ENCODE results near the gene TEX11.
"Not testable (repeated sequence)": the region's sequence is repeated elsewhere in the genome, so short reads cannot be mapped to it uniquely, and the experiment has no call there.

TEX11 gene

DNA sequence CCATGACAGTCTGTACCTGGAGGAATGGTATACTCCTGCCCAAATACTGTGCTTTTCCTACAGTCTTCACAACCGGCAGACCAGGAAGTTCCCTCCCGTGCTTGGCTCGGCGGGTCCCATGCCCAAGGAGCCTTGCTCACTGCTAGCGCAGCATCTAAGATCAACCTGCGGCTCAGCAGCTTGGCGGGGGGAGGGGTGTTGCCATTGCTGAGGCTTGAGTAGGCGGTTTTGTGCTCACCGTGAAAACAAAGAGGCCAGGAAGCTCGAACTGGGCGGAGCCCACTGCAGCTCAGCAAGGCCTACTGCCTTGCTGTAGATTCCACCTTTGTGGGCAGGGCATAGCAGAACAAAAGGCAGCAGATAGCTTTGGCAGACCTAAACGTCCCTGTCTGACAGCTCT is 152.7 kb downstream of the TEX11 start:
- DNase-seq (ENCODE audit: low spot score): no peak

DNA sequence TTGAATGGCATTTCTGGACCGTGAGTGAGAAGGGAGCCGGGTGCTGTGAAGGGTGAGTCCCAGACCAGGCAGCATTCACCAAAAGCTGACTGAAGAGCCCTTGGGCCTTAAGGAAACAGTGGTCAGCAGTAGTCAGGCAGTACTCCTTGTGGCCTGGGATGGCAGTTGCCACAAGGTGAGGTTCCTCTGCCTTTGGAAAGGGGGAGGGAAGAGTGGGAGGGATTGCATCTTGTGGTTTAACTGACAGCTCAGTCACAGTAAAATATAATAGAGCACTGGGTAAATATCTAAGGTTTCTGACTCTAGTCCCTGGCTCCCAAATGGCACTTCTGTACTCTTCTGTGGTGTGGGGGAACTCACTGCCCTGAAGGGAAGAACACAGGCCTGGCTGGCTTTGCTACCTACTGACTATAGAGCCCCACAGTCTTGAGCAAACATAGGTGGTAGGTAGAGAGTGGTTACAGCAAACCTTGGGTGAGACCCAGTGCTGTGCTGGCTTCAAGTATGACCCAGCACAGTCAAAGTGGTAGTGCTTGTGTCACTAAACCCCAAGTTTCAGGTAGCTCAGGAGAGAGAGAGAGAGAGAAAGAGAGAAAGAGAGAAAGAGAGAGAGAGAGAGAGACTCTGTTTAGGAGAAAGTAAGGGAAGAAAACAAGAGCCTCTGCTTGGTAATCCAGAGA is 154.2 kb downstream of the TEX11 start:
- DNase-seq (ENCODE audit: low spot score): no peak

DNA sequence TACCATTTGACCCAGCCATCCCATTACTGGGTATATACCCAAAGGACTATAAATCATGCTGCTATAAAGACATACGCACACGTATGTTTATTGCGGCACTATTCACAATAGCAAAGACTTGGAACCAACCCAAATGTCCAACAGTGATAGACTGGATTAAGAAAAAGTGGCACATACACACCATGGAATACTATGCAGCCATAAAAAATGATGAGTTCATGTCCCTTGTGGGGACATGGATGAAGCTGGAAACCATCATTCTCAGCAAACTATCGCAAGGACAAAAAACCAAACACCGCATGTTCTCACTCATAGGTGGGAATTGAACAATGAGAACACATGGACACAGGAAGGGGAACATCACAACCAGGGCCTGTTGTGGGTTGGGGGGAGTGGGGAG is 174.7 kb downstream of the TEX11 start:
- not testable (repeated sequence) for DNase-seq (ENCODE audit: low spot score)

DNA sequence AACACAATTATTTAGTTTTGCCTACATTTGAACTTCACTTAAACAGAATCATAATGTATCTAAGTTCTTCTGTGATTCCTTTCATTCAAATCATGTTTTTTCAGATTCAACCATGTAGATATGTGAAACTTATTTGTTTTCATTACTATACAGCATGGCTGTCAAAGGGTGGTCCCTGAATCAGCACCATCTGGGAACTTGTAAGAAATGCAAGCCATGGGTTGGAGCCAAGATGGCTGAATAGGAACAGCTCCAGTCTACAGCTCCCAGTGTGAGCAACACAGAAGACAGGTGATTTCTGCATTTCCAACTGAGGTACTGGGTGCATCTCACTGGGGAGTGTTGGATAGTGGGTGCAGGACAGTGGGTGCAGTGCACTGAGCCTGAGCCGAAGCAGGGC is 180.6 kb downstream of the TEX11 start:
- not testable (repeated sequence) for DNase-seq (ENCODE audit: low spot score)

DNA sequence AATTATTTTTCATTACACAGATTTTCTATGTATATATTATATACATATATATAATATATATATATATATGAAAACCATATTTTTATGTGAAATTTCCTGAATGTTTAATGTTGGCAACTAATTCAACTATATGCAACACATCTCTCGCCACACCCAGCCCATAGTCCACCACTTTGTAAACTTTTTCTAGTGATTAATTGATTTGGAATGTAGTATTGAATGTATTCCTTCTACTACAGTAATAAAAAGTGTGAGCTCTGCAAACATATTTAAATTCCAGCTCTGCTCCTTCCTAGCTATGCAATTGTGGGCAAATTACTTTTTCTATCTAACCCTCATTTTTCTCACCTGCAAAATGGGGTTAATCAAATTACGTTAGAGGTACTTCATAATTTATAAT is 187.8 kb downstream of the TEX11 start:
- DNase-seq (ENCODE audit: low spot score): no peak

DNA sequence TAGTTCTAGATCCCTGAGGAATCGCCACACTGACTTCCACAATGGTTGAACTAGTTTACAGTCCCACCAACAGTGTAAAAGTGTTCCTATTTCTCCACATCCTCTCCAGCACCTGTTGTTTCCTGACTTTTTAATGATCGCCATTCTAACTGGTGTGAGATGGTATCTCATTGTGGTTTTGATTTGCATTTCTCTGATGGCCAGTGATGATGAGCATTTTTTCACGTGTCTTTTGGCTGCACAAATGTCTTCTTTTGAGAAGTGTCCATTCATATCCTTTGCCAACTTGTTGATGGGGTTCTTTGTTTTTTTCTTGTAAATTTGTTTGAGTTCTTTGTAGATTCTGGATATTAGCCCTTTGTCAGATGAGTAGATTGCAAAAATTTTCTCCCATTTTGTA is 197.2 kb downstream of the TEX11 start:
- not testable (repeated sequence) for DNase-seq (ENCODE audit: low spot score)

DNA sequence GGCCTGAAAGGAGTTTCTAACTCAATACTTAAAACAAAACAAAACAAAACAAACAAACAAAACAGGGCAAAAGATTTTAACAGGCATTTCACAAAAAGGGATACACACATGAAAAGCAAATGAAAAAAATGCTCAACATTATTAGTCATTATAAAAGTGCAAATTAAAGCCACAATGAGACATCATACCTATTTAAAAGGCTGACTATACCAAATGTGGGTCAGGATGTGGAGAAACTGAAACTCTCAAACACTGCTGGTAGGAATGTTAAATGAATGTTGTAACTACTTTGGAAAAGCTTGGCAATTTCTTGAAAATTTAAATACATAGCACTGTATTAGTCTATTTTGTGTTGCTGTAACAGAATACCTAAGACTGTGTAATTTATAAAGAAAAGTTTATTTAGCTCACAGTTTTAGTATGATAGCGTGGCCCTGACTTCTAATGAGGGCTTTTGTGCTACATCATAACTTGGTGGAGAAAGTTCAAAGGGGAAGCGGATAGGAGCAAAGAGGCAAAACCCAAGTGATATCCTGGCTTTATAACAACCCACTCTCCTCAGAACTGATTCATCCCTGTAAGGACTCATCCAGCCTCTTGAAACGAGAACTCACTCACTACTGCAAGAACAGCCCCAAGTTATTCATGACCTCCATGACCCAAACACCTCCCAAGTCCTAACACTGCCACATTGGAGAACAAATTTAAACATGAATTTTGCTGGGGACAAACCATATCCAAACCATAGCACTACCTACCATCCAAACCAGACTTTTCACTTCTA is 214.0 kb downstream of the TEX11 start:
- DNase-seq (ENCODE audit: low spot score): no peak

DNA sequence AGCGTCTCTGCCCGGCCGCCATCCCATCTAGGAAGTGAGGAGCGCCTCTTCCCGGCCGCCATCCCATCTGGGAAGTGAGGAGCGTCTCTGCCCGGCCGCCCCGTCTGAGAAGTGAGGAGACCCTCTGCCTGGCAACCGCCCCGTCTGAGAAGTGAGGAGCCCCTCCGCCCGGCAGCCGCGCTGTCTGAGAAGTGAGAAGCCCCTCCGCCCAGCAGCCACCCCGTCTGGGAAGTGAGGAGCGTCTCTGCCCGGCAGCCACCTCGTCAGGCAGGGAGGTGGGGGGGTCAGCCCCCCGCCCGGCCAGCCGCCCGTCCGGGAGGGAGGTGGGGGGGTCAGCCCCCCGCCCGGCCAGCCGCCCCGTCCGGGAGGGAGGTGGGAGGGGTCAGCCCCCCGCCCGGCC is 229.1 kb downstream of the TEX11 start:
- not testable (repeated sequence) for DNase-seq (ENCODE audit: low spot score)

DNA sequence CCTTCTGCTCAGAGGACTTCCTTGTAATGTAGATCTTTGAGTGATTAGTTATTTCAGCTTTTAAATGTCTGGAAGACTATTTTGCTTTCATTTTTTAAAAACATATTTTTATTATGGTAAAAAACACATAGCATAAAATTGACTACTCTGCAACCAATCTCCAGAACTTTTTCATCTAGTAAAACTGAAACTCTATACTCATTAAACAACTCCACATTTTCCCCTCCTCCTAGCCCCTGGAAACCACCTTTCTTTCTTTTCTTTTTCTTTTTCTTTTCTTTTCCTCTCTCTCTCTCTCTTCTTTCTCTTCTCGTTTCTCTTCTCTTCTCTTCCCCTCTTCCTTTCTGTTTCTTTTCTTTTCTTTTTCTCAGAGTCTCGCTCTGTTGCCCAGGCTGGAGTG is 233.2 kb downstream of the TEX11 start:
- no peak for DNase-seq (ENCODE audit: low spot score)

DNA sequence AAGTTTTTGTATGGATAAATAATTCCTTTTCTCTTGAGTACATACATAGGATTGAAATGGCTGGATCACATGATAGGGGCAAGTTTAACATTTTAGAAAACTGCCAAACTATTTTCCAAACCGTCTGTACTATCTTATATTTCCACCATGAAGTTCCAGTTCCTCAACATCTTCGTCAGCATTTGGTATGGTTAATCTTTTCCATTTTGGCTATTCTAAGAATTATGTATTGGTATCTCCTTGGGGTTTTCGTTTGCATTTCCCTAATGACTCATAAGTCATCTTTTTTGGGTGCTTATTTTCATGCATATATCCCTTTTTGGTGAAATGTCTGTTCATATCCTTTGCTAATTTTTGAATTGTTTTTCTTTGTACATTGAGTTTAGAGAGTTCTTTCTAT is 236.2 kb downstream of the TEX11 start:
- no peak for DNase-seq (ENCODE audit: low spot score)

DNA sequence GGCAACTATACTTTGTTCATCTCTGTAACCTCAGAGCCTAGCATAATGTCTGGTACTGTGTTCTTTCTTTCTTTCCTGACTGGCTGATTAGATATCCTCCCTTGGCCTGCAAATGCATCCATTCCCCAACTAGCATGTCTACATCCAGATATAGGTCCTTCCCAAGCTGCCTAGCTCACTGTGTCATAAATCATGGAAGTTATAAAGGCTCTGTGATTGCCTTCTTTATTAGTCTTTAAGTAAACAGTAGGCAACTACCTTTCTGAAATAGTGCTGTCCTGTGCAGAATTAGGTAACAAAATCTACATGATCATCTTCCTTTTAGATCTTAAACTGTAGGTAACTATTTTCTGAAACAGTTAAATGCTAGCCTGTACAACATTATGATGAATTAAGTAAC is 239.4 kb downstream of the TEX11 start:
- no peak for DNase-seq (ENCODE audit: low spot score)

DNA sequence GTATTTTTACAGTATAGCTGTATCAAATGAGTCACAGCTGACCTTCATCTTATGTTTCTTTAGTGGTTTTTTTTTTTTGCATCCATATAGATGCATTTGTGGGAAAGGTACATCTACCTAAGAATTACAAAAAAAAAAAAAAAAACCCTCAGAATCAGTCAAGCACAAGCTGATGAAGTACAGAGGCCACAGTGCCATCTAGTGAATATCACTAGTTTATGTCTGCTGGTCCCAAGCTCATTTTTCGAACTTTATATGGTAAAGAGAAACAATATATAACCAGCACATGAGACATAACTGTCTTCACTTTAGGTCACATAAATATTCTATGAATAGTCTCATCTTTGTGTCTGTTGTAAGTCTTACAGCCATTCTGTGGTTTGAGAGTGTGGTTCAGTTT is 243.8 kb downstream of the TEX11 start:
- peak; percentile 14 for DNase-seq (ENCODE audit: low spot score)

DNA sequence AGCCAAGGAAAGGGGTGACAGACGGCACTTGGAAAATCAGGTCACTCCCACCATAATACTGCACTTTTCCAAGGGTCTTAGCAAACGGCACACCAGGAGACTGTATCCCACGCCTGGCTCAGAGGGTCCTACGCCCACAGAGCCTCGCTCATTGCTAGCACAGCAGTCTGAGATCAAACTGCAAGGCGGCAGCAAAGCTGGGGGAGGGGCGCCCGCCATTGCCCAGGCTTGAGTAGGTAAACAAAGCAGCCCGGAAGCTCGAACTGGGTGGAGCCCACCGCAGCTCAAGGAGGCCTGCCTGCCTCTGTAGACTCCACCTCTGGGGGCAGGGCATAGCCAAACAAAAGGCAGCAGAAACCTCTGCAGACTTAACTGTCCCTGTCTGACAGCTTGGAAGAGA is 247.4 kb downstream of the TEX11 start:
- DNase-seq (ENCODE audit: low spot score): not testable (repeated sequence)

DNA sequence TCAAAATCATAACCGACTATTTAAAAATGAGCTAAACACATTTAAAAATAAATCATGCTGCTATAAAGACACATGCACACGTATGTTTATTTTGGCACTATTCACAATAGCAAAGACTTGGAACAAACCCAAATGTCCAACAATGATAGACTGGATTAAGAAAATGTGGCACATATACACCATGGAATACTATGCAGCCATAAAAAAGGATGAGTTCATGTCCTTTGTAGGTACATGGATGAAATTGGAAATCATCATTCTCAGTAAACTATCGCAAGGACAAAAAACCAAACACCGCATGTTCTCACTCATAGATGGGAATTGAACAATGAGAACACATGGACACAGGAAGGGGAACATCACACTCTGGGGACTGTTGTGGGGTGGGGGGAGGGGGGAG is 251.0 kb downstream of the TEX11 start:
- DNase-seq (ENCODE audit: low spot score): not testable (repeated sequence)

DNA sequence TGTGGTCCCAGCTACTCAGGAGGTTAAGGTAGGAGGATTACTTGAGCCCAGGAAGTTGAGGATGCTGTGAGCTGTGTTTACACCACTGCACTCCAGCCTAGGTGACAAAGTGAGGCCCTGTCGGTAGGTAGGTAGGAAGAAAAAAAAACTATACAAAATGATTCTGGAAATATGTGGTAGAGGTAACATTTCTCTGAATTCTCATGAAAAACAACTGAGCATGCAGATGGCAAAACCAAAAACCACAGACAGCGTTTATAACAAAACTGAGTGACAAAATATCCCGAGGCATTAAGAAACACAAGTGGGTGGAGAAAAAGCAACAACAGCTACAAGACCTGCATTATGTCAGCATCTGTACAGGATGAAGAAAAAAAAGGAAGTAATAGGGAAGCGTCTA is 252.2 kb downstream of the TEX11 start:
- DNase-seq (ENCODE audit: low spot score): no peak

DNA sequence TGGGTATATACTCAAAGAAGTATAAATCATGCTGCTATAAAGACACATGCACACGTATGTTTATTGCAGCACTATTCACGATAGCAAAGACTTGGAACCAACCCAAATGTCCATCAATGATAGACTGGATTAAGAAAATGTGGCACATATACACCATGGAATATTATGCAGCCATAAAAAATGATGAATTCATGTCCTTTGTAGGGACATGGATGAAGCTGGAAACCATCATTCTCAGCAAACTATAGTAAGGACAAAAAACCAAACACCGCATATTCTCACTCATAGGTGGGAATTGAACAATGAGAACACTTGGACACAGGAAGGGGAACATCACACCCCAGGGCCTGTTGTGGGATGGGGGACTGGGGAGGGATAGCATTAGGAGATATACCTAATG is 260.6 kb downstream of the TEX11 start:
- DNase-seq (ENCODE audit: low spot score): not testable (repeated sequence)

DNA sequence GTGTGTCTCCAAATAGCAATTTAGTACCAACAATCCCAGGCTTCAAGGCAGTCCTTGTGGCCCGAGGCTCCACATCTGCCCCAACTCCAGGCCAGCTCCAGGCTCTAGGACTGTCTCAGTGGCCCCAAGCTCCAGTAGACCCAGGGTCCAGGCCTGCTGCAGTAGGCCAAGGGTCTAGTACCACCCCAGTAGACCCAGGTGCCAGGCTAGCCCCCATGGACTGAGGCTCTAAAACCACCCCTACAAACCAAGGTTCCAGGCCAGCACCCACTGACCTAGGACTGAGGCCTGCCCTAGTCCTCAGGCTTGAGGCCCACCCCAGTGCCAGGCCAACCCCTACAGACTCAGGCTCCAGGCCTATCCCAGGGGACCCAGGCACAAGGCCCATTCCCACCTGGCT is 272.3 kb downstream of the TEX11 start:
- no peak for DNase-seq (ENCODE audit: low spot score)

DNA sequence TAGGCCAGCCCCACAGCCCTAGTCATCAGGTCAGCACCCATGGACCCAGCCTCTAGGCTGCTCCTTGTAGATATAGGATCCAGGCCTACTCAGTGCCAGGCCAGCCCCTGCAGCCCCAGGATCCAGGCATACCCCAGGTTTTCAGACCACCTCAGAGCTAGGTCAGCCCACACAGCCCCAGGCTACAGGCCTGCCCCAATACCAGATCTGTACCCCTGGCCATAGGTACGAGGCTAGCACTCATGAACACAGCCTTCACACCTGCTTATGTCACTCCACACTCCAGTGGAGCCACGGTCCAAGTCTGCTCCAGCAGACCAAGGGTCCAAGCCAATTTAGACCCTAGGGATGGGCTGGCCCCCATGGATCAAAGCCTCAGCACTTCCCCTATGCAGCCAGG is 272.8 kb downstream of the TEX11 start:
- no peak for DNase-seq (ENCODE audit: low spot score)

DNA sequence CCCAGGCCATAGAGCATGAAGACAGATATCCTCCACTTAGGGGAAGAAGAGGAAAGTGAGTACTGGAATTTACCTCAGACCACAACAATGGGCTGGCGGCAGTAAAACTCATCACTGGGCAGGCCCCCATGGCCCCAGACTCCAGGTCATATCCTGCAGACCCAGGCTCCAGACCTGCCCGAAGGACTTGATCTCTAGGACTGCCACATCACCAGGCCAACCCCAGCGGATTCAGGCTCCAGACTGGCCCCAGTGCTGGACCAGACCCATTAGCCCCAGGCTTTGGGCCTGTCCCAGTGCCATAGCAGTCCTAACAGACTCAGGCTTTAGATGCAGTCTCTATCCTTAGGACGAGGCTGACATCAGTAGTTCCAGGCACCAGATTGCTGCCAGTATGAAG is 273.3 kb downstream of the TEX11 start:
- no peak for DNase-seq (ENCODE audit: low spot score)

DNA sequence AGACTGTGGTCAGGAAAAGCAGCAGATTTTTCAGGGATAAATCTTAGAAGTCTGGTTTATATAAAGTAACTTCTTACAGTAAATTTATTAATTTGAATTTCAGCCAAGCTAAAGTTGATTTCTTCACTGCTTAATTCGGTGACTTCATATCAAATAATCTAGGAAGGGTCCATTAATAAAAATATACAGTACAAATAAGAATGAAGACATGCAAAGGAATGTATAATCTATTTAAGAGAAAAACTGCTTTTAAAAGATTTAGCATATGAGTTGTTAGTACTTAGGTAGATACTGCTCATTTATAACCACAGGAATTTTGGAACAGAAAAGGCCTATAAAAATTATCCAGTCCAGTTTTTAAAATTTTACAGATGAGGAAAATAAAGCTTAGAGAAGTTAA is 286.8 kb downstream of the TEX11 start:
- no peak for DNase-seq (ENCODE audit: low spot score)

DNA sequence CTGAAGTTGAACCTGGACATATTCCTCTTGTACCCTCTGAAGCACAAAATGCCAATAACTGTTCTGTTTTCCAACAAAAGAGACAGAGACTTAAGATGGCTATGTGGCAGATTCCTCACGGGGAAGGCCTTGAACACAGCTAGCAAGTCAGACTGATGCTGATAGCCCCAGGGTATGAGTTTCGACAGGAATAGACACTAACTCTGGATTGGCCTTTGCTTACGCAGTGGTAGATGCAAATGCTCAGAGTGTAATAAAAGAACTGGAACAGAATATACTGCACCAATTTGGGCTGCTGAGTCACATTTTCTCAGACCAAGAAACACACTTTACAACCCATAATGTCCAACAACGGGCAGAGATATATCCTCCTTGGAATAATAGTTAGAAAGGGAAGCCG is 290.0 kb downstream of the TEX11 start:
- no peak for DNase-seq (ENCODE audit: low spot score)

DNA sequence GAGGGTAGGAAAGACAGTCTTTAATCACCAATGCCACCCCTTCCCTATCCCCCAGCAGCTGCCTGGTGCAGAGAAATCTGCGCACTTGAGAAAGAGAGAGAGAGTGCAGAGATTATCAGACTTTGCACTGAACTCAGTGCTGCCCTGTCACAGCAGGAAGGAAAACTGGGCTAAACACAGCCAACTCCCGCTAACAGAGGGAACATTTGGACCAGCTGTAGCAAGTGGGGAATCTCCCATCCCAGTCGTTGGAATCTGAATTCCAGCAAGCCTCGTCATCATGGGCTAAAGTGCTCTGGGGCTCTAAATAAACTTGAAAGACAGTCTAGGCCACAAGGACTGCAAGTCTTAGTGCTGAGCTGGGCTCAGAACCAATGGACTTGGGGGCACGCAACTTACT is 295.2 kb downstream of the TEX11 start:
- peak; percentile 29 for DNase-seq (ENCODE audit: low spot score)

DNA sequence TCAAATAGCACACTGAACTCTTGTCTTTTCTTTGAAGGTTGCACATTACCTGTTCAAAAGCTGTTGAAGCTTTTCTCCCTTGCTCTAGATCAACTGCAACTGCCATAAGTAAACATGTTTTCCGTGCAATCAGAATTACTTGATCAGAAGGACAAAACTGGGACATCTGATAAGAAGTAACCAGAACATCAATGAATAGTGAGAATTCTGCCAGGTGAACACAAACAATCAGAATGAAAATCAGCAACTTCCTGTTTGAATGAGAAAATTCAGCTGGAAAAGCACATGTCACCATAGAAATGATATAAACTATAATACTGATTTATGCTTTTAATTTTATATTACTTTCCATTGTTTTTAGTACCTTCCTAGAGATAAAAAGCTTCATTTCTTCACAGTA is 303.2 kb downstream of the TEX11 start:
- DNase-seq (ENCODE audit: low spot score): no peak

DNA sequence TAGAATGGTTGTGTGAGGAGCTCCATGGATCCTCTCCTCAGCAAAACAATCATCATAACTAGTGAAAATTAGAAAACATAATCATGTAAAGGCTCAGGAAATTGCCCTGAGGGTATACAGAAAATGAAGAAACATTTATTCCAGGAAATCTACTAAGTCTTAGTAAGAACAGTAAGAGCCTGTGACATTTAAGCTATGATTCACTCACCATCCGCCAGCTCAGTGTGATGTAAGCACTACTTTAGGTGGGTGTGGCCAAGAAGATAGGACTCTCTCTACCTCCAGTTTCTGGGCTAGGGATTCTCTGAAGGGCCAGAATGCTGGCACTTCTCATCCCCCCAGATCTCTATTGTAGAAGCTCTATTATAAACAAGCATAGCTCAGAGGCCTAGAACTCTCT is 316.4 kb downstream of the TEX11 start:
- peak; percentile 62 for DNase-seq (ENCODE audit: low spot score)

Measured in AG20443 (cell line).